HG03097 (cell line): ENCODE data around the gene IL15.
A peak's percentile ranks its signal among the peaks of the same experiment; 100 is the strongest.
"Not testable (repeated sequence)": the region's sequence is repeated elsewhere in the genome, so short reads cannot be mapped to it uniquely, and the experiment has no call there.

ENCODE experiments used
- ATAC-seq: cut with Tn5 transposase; IDR thresholded peaks from one replicate; pipeline ENCODE4 v1.9.1; 2021; ENCODE audit not compliant: unreplicated experiment, low FRiP score

IL15 gene

GRCh38 chr4:141692081-141692480 lies 55.7 kb downstream of the IL15 start:
- no peak for ATAC-seq

- ATAC-seq, result no peak
These were observed 60.7 kb downstream of the IL15 start for GRCh38 chr4:141697116-141697515.

GRCh38 chr4:141702472-141703182 lies 66.2 kb downstream of the IL15 start:
- ATAC-seq, result no peak

- no peak for ATAC-seq
These were observed 67.1 kb downstream of the IL15 start for GRCh38 chr4:141703497-141703896.

GRCh38 chr4:141705048-141705746 lies 68.8 kb downstream of the IL15 start:
- ATAC-seq, result no peak

GRCh38 chr4:141705747-141706377 lies 69.5 kb downstream of the IL15 start:
- ATAC-seq, result peak; percentile 50

GRCh38 chr4:141706445-141706844 lies 70.1 kb downstream of the IL15 start:
- no peak for ATAC-seq

GRCh38 chr4:141711211-141711610 lies 74.8 kb downstream of the IL15 start:
- ATAC-seq, result no peak

GRCh38 chr4:141713185-141713584 lies 76.8 kb downstream of the IL15 start:
- ATAC-seq, result no peak

- no peak for ATAC-seq
These were observed 77.5 kb downstream of the IL15 start for GRCh38 chr4:141713771-141714445.

GRCh38 chr4:141719585-141719984 lies 83.2 kb downstream of the IL15 start:
- no peak for ATAC-seq

- ATAC-seq, result no peak
These were observed 84.8 kb downstream of the IL15 start for GRCh38 chr4:141721174-141721573.

GRCh38 chr4:141724646-141725045 lies 88.3 kb downstream of the IL15 start:
- no peak for ATAC-seq

GRCh38 chr4:141727420-141727819 lies 91.0 kb downstream of the IL15 start:
- ATAC-seq, result no peak

- ATAC-seq, result no peak
These were observed 94.4 kb downstream of the IL15 start for GRCh38 chr4:141730805-141731204.

GRCh38 chr4:141731481-141731880 lies 95.1 kb downstream of the IL15 start:
- ATAC-seq, result no peak

GRCh38 chr4:141739636-141740035 lies 103.3 kb downstream of the IL15 start:
- no peak for ATAC-seq

- no peak for ATAC-seq
These were observed 109.6 kb downstream of the IL15 start for GRCh38 chr4:141746026-141746425.

- not testable (repeated sequence) for ATAC-seq
These were observed 115.4 kb downstream of the IL15 start for GRCh38 chr4:141751806-141752205.

- no peak for ATAC-seq
These were observed 120.9 kb downstream of the IL15 start for GRCh38 chr4:141757287-141757686.

- ATAC-seq, result no peak
These were observed 123.5 kb downstream of the IL15 start for GRCh38 chr4:141759796-141760425.
